CD1c-positive myeloid dendritic cell (primary cell): ENCODE data around the gene TMEM50A.
A peak's percentile ranks its signal among the peaks of the same experiment; 100 is the strongest.
"Not testable (repeated sequence)": the region's sequence is repeated elsewhere in the genome, so short reads cannot be mapped to it uniquely, and the experiment has no call there.

ENCODE experiments used
- DNase-seq: peaks from one replicate; pipeline ENCODE4 v3.0.0-alpha.2; 2016; ENCODE audit errors: extremely low spot score

TMEM50A gene

DNA sequence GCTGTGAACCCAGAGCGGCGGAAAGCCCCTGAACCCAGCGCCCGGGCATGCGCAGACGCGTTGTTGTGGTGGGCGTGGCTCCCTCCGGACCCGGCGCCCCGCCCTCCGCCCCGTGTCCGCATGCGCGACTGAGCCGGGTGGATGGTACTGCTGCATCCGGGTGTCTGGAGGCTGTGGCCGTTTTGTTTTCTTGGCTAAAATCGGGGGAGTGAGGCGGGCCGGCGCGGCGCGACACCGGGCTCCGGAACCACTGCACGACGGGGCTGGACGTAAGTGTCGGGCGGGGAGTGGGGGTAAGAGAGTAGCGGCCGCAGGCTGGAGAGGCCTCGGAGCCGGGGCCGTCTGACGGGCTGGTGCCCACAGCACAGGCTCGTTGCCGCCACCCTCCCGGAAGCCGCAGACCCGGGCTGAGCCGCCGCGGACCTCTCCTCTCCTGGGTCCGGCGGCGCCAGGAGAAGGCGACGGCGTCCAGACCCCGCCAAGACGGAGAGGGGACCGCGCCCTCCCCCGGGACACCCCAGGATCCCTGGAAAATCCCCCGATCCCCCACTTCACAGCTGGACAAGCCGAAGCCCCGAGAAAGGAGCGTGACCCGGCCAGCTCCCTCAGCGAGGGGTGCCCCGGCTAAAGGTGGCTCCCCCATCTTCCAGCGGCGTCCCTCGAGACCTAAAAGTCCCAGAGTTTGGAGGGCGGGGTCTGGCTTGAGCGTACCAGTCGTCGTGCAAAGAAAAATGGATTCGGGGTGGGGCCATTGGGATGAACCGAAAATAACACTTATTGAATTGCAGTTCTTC lies at the start of gene TMEM50A:
Gene TMEM50A, plus strand, starts transcription at position 147 of the 794 bp plus-strand sequence. CDS start 2,153 bp downstream, outside the sequence.
- peak; percentile 92 for DNase-seq

DNA sequence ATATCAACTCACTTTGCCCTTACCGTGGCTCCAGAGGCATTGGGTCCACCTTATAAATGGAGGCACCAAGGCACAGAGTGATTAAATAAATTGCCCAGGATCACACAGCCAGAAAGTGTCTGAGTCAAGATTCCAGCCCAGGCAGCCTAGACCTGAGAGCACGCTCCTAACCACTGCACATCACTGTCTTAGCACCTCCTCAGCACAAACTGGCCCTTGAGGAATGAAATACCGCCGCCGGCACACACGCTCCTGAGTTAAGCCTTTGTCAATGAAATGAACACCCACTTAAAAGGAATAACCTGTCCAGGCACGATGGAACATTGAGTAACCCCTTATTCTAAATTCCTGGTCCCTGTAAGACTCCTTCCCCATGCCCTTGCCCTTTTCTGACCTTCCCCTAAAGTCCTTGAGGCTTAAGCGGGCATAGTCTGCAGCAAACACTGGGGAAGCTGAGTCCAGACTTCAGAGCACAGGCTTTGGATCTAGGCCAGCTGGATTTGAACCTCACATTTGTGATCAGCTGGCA lies 49.5 kb upstream of the TMEM50A start:
- not testable (repeated sequence) for DNase-seq

GRCh38 chr1:25290043-25290442 lies 48.1 kb upstream of the TMEM50A start:
- not testable (repeated sequence) for DNase-seq

DNA sequence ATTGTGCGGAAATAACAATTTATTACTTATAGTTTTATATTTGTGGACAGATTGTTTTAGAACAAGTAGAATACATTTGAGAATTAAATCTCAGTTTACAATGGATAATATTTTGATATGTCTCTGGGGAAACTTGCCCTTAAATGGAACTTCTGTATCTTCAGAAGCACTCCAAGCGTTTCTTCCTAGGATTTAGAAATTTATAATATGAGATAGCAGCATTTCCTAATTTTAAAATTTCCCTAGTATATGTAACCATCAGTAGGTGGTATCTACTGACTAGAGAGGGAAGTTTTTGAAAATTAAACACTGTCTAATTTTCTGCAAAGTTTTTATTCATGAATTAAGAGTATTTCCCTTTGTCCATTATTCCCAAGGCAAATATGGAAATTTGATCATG lies 44.7 kb upstream of the TMEM50A start:
- not testable (repeated sequence) for DNase-seq

- not testable (repeated sequence) for DNase-seq
Observed at GRCh38 chr1:25294889-25295826, 43.0 kb upstream of the TMEM50A start.

- not testable (repeated sequence) for DNase-seq
Observed at GRCh38 chr1:25296501-25296900, 41.6 kb upstream of the TMEM50A start.

DNA sequence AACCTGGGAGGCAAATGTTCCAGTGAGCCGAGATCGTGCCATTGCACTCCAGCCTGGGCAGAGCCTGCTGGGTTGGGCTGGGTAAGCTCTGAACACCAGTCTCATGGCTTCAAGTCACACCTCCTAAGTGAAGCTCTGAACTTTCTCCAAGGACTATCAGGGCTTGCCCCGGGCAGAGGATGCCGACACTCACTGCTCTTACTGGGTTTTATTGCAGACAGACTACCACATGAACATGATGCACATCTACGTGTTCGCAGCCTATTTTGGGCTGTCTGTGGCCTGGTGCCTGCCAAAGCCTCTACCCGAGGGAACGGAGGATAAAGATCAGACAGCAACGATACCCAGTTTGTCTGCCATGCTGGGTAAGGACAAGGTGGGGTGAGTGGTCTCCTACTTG lies 37.4 kb upstream of the TMEM50A start:
- DNase-seq: not testable (repeated sequence)

GRCh38 chr1:25302330-25302729 lies 35.8 kb upstream of the TMEM50A start:
- DNase-seq: not testable (repeated sequence)

DNA sequence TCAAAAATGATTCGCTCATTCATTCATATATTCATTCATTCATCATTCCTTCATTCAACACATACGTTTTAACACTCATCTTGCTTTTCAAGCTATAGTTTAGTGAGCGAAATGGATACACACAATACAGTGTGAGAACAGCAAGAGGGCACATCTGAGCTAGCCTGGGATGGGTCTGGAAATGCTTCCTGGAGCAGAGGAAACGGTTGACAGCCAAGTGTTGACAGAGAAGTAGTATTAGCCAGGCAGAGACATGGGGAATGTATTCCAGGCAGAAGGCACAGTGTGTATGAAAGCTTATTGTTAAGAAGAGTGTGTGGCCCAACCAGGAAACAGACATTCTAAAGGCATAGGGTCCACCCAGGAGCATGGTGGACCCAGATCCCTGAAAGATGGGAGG lies 33.2 kb upstream of the TMEM50A start:
- DNase-seq: not testable (repeated sequence)

DNA sequence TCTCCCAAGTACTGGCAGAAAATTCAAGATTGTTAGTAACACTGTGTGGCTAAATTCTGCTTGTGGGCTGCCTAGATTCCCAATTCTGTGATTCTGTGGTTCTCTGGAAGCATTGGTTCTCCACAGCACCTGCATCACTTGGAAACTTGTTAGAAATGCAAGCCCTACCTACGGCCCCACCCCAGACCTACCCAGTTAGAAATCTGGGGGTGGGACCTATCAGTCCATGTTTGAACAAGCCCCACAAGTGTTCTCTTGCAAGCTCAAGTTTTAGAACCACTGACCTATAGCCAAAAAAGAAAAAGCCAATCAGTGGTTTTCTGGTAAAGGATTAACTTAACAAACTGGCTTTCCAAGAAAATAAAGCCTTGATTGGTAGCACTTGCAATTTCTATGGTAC lies 30.0 kb upstream of the TMEM50A start:
- not testable (repeated sequence) for DNase-seq

DNA sequence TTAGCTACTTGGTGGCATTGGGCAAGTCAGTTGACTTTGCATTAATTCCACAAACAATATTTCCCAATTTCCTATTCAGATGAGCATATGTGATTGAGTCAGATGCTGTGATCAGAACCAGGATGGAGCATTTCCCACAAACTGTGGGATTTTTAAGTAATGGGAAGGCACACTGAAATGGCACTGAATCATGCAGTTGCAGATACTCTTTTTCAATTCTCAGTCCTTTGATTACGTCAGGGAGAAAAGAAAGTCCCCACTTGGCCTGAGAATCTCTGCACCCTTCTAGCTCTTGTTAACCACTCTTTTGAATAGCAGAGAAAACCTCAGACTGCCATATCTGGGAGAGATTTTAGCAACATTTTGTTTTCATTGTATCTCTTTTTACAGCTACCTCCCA lies 29.0 kb upstream of the TMEM50A start:
- DNase-seq: not testable (repeated sequence)

DNA sequence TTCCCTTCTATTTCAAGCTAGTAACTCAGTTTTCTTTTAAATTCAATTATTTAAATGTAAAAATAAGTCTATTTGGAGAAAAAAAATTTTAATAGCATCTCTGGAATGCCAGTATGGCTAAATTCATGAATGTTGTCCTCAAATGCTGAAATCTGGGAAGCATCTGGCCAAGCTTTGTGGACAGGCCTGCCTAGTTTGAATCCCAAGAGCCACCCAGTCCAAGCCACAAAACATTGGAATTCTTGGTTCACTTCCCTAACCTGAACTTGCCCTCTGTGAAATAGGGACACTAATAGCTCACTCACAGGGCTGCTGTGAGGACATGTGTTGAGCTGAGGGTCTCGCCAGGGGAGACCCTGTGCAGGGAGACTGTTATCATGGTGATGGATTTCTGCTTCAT lies 28.6 kb upstream of the TMEM50A start:
- not testable (repeated sequence) for DNase-seq

- DNase-seq: not testable (repeated sequence)
Observed at GRCh38 chr1:25312806-25313470, 25.2 kb upstream of the TMEM50A start.

DNA sequence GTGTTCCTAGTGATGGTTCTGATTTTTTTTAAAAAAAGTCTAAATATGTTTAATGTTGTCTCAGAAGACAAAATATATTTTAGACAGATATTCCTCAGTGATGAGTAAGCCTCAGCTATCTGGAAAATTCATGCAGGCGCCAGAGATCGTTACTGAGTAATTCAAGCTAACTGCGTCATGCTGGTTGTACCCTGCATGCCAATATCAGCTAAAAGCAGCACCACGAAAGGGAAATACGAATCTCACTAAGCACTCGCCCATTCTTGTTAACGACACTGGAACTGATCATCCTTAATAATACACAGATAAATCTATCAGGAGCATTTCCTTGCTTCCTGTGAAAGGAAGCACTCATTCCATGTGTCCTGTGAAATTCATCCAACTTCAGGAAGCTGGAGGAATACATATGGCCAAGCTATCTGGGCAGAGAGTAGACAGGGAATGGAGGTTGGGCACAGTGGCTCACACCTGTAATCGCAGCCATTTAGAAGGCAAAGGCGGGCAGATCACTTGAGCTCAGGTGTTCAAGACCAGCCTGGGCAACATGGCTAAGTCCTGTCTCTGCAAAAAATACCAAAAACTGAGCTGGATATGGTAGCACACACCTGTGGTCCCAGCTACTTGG lies 17.7 kb upstream of the TMEM50A start:
- not testable (repeated sequence) for DNase-seq

DNA sequence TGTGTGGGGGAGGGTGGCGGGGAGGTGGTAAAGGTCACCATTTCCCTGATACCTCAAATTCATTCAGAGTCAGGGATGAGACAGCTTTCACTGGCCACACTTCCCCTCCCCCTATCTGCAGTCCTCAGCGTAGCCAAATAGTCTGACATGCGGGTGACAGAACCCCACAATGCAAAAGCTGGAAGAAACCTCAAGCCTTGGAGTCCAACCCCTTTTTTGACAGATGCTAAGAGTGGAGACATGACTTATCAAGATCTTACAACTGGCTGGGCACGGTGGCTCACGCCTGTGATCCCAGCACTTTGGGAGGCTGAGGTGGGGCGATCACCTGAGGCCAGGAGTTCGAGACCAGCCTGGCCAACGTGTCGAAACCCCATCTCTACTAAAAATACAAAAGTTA lies 16.0 kb upstream of the TMEM50A start:
- not testable (repeated sequence) for DNase-seq

DNA sequence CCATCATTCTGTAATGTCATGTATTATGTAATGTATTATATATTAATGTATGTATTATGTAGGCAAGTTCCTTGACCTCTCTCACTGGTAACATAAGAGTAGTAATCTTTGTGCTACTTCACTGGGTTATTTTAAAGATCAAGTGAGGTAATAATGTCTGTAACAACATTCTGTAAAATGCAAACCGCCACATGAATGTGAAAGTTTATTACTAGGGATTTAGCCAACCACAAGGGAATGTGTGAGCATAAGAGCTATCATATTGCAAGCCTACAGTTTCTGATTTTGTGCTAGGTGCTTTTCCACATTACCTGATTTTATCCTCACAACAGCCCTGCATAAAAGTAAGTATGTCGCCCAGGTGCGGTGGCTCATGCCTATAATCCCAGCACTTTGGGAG lies 13.7 kb upstream of the TMEM50A start:
- not testable (repeated sequence) for DNase-seq

DNA sequence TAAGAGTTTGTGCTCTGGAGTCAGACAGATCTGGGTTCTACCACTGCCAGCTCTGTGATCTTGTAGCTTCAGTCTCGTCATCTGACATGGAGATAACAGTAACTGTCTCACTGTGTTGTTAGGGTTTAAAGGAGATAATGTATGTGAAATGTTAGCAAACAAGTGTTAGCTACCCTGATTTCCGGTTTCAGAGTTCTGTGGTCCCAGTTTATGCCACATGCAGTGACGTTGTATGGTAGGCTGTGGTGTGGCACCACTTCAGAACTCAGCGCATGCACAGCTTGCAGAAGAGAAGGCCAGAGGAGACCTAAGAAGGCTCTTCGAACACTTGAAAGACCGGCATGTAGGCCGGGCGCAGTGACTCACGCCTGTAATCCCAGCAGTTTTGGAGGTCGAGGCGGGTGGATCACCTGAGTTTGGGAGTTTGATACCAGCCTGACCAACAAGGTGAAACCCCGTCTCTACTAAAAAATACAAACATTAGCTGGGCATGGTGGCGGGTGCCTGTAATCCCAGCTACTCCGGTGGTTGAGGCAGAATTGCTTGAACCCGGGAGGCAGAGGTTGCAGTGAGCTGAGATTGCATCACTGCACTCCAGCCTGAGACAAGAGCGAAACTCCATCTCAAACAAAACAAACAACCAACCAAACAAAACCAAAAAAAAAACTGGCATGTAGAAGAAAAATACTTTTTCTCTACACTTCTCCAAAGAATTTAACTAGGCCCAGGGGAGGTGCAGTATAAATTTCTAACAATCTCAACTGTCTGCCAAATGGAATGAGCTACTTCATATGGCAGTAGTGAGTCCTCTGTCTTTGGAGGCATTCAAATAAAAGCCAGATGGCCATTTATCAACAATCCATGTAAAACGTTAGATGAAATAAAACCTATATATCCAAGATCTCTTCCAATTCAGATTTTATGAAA lies 10.0 kb upstream of the TMEM50A start:
- DNase-seq: not testable (repeated sequence)

GRCh38 chr1:25328791-25329185 lies 9.3 kb upstream of the TMEM50A start:
- DNase-seq: not testable (repeated sequence)

DNA sequence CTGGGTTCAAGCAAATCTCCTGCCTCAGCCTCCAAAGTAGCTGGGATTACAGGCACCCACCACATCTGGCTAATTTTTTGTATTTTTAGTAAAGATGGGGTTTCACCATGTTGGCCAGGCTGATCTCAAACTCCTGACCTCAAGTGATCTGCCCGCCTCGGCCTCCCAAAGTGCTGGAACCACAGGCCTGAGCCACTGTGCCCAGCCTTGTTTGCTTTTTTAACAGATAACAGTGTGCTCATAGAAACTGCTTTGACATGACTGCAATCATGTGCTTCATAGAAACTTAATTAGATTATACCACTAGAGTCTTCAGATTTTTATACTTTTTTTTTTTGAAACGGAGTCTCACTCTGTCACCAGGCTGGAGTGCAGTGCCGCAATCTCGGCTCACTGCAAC lies 8.8 kb upstream of the TMEM50A start:
- DNase-seq: not testable (repeated sequence)

DNA sequence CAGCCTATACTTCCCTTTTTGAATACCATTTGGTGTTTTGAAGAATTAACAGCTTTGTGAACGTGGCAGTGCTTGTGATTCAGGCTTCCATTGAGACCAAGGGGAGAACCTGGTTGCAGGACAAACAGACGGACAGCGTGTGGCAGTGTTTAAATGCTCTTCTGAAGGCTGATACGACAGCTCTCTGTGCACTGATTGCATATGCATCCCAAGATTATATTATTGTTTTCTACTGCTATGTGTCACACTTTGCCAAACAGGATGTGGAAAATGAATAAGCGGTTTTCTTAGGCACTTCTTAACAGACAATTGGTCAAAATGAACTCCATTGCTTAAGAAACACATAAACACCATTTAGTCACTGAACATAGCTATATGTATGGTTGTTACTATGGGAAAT lies 8.2 kb upstream of the TMEM50A start:
- DNase-seq: not testable (repeated sequence)
